ENCODE results near the gene NRG3. TPM values are rescaled to one million over a fixed set of nuclear protein-coding genes. Genes with fewer than 3 reads are reported as not detected.
"Not testable (repeated sequence)": the region's sequence is repeated elsewhere in the genome, so short reads cannot be mapped to it uniquely, and the experiment has no call there.

NRG3 gene
- total RNA-seq, 1 donor from 2014 or later, result 0.19 TPM

- intact Hi-C loops (cut with DNase I), result no loop called here
- no peak for DNase-seq
- no peak for ATAC-seq (ENCODE audit: poor library complexity)
Measured at GRCh38 chr10:82653244-82654155, 778.5 kb downstream of the NRG3 start.

- intact Hi-C loops (cut with DNase I), result no loop called here
- DNase-seq (no peak), ATAC-seq (ENCODE audit: poor library complexity) (no peak)
Measured at GRCh38 chr10:82660205-82660604, 785.2 kb downstream of the NRG3 start.

GRCh38 chr10:82660986-82661385, 786.0 kb downstream of the NRG3 start:
- DNase-seq (no peak), ATAC-seq (ENCODE audit: poor library complexity) (no peak)
- intact Hi-C loops (cut with DNase I), result no loop called here

DNA sequence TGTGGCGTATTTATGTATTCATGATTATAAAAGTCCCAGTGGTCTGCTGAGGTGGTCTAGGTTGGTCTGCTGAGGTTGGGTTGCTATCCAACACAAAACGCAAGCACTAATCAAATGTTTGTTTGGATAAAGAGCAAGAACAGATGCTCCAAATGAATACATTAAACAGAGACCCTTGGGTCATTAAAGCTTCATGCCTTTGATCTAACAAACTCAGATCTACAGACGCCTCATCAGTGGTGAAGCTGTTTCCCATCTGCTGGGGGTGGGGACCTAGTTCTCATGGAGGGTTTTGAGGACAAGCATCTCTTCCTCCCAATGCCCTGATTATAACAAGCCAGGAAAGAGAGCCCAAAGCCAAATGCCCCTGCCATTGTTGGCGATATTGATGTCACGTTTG, 786.7 kb downstream of the NRG3 start:
- ATAC-seq (ENCODE audit: poor library complexity) (no peak), DNase-seq (no peak)
- intact Hi-C loops (cut with DNase I), result no loop called here

- DNase-seq (no peak), ATAC-seq (ENCODE audit: poor library complexity) (peak; percentile 38)
- intact Hi-C loops (cut with DNase I), result no loop called here
Measured at GRCh38 chr10:82668221-82668895, 793.4 kb downstream of the NRG3 start.

DNA sequence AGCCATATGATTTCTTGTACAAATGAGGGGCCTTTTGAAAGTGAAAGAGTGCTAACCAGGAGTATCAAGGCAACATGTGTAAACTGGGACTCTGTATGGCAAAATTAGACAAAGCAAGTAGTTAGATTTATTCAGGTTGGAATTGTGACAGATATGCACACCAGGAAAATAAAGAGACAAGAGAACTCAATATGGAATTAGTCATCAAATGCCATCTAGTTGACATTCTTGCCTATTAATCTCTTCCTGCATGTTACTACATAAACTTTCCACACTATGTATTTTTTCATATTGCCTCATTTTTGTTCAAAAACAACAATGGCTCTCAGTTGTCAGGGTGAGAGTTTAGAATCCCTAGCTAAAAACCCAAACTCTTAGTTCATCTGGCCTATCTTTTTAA, 799.0 kb downstream of the NRG3 start:
- intact Hi-C loops (cut with DNase I), result no loop called here
- ATAC-seq (ENCODE audit: poor library complexity) (no peak), DNase-seq (no peak)

GRCh38 chr10:82677932-82678331, 802.9 kb downstream of the NRG3 start:
- ATAC-seq (ENCODE audit: poor library complexity); DNase-seq; intact Hi-C loops (cut with DNase I): not testable (repeated sequence)

- ATAC-seq (ENCODE audit: poor library complexity); DNase-seq; intact Hi-C loops (cut with DNase I): not testable (repeated sequence)
Measured at GRCh38 chr10:82678451-82678850, 803.5 kb downstream of the NRG3 start.

DNA sequence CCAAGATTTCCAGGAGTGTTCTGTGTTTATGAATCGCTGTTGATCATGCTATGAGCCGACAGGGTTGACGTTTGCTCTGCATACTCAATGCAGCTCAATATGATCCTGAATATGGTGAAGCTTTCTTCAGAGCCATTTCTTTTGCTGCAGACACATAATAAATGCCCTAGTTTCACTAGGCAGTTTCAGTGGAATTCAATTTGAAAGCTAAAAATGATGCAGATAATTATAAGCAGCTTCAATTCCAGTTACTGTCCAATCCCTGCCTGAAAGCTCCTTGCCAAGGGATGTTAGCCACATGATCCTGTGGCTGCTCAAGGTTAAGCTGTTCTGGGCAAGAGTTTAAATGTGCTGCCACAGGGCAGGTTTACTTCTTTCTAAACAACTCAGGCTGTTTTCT, 805.6 kb downstream of the NRG3 start:
- no peak for ATAC-seq (ENCODE audit: poor library complexity)

GRCh38 chr10:82683945-82684344, 809.0 kb downstream of the NRG3 start:
- intact Hi-C loops (cut with DNase I), result no loop called here
- DNase-seq, result no peak

More for the DNA sequence above, 805.6 kb downstream of the NRG3 start:
- no peak for DNase-seq
- intact Hi-C loops (cut with DNase I), result no loop called here

DNA sequence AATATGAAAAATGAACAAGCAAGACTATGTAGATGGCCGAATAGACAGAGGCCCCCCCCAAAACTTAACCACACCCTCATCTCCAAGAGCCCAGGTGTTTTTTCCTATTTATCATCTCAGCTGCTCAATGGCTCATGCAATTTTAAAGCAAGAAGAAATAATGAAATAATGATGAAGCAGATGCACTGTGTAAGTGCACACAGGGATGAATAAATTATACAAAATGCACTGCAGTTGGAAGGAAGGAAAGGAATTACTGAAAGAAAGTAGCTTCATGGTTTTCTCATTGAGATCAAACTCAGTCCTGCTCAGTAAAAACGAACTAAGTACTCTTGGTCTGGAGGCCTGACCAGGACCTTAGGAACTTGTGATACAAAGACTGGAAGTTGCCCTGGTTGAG, 810.1 kb downstream of the NRG3 start:
- DNase-seq (no peak), ATAC-seq (ENCODE audit: poor library complexity) (no peak)
- intact Hi-C loops (cut with DNase I), result no loop called here

More at GRCh38 chr10:82683945-82684344, 809.0 kb downstream of the NRG3 start:
- no peak for ATAC-seq (ENCODE audit: poor library complexity)

- no peak for DNase-seq
- intact Hi-C loops (cut with DNase I), result no loop called here
- ATAC-seq (ENCODE audit: poor library complexity), result no peak
Measured at GRCh38 chr10:82691211-82691610, 816.2 kb downstream of the NRG3 start.

GRCh38 chr10:82692458-82692857, 817.5 kb downstream of the NRG3 start:
- intact Hi-C loops (cut with DNase I), result no loop called here
- ATAC-seq (ENCODE audit: poor library complexity), result no peak
- DNase-seq, result no peak

DNA sequence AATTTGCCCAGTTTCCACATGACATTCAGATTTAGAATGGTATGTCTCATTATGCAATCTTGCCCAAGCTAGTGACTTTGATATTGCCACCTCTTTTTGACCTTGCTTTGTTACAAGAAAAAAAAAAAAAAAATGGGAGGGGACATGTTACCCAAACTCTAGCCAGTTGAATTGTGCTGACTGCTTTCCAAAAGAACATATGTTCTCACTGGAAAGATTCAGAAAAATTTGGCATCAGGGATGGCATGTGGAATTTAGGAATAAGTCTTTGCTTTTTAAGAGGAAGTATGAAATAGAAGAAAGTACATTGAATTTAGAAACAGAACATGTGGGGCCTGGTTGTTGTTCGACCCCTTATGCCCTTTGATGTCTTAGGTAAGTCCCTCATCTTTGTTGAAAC, 846.8 kb downstream of the NRG3 start:
- intact Hi-C loops (cut with DNase I), result no loop called here
- ATAC-seq (ENCODE audit: poor library complexity), result no peak
- DNase-seq, result no peak

DNA sequence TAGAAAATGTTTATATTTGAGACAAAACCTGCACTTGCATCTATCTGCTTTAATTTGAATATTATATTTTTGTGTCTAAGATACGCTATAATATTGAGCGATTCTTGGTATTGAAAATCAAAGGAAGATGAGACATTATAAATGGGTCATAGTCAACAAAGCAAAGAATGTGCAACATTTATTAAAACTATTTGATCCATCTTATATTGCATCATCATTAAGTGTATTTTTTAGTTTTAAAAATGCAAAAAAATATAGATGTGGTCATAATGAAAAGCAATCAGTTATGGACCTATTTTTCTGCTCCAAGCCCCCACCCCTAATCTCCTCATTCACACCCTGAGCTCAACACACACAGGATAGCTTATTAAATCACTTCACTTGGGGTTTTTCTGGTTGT, 847.3 kb downstream of the NRG3 start:
- ATAC-seq (ENCODE audit: poor library complexity) (no peak), DNase-seq (no peak)

DNA sequence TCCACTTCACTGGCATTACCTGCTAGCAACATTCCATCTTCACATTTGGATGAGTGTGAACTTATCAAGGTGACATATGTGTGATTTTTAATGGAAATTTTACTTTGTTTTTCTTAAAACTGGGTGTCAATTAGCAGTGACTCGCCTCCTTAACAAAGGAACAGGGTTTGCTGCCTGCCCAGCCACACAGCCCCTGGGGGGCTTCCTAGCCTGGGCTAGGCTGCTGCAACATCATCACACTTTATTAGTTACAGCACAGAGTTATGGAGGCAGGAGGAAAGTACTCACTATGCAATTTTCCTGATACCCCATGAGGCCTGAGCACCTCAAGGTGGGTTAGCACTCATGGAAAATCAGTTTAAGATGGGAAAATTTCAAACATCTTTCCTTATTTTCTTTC, 861.3 kb downstream of the NRG3 start:
- ATAC-seq (ENCODE audit: poor library complexity) (no peak), DNase-seq (no peak)
- intact Hi-C loops (cut with DNase I), result no loop called here

More for the DNA sequence above, 847.3 kb downstream of the NRG3 start:
- intact Hi-C loops (cut with DNase I), result no loop called here

DNA sequence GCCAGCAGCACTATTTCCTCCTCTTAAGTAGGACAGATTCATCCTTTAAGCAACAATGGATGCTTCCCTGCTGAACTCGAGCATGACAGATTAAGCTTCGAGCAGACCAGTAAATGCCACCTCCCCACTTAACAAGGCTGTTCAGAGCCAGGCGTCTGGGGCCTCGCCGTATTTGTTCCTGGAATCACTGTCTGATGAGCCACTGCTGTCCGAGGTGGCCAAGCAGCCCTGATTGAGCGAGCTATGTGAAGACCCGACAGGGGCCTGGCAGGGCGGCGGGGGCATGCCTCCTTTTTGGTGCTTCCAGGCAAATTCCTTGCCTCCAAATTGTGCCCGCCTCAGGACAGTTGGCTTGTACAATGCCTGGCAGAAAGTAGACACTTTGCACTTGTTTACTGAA, 862.6 kb downstream of the NRG3 start:
- intact Hi-C loops (cut with DNase I), result no loop called here
- no peak for ATAC-seq (ENCODE audit: poor library complexity)
- DNase-seq, result no peak

DNA sequence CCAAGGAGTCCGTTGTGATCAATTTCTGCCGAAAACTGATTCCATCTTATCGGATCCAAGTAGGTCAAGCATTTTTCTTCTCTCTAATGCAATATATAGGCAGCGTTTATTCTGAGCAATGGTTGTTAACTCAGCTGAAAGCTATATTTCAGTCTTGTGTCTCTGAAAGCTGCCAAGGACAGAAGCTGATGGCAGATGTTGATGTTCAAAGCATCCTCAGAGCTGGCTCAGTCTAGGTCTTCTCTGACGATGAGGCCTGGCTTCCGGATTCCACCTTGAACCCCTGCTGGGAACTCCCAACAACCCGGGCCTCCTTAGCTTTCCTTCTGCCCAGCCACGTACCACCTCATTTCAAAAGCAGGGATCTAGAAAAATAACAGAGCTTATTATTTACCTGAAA, 863.6 kb downstream of the NRG3 start:
- no peak for DNase-seq
- intact Hi-C loops (cut with DNase I), result no loop called here
- no peak for ATAC-seq (ENCODE audit: poor library complexity)

GRCh38 chr10:82742478-82742877, 867.5 kb downstream of the NRG3 start:
- DNase-seq (no peak), ATAC-seq (ENCODE audit: poor library complexity) (no peak)
- intact Hi-C loops (cut with DNase I), result no loop called here

- intact Hi-C loops (cut with DNase I), result no loop called here
- ATAC-seq (ENCODE audit: poor library complexity) (no peak), DNase-seq (no peak)
Measured at GRCh38 chr10:82742898-82743297, 867.9 kb downstream of the NRG3 start.
